DOHH2 (cell line): ENCODE data around the gene DDIAS.

Experiments used
- EZH2phosphoT487 ChIP-seq: fragments of 200-600 bp; sonication (generic); IDR thresholded peaks from 2 replicates; pipeline ENCODE4 v1.6.1; 2017; ENCODE audit warnings: borderline replicate concordance, mild to moderate bottlenecking, antibody characterized with exemption, low read length, moderate library complexity, mixed read lengths
- TF ChIP-seq, protein P1 (sequence below): fragments of 200-600 bp; sonication (generic); IDR thresholded peaks from one replicate; pipeline ENCODE4 v1.5.1; 2014; ENCODE audit warnings: antibody characterized with exemption, mild to moderate bottlenecking, low read depth, low read length; ENCODE audit not compliant: poor library complexity, severe bottlenecking

DNA sequence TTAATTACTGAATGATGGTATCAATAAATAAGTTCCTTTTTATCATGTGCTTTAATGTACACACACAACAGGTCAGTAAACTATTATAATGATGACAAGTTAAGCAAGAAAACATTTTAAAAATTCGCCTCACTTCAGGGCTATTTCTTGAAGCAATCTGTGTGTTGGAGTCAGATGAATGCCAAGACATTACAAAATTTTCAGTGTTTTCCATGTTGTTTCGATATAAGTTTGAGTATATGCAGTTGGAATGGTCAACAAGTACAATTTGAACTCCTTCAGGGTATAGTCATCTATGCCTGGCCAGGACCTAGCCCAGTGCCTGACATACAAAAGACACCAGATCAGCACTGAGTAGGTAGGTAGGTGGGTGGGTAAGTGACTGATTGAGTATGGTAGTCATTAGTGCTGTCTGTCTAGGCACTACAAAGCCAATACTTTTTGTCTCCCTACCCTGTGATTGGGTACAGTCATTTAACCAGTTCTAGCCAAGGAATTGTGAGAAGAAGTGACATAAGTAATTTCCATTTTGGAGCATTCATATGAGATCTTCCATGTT, 8.8 kb upstream of the DDIAS start:
- TF ChIP-seq, protein P1, sequence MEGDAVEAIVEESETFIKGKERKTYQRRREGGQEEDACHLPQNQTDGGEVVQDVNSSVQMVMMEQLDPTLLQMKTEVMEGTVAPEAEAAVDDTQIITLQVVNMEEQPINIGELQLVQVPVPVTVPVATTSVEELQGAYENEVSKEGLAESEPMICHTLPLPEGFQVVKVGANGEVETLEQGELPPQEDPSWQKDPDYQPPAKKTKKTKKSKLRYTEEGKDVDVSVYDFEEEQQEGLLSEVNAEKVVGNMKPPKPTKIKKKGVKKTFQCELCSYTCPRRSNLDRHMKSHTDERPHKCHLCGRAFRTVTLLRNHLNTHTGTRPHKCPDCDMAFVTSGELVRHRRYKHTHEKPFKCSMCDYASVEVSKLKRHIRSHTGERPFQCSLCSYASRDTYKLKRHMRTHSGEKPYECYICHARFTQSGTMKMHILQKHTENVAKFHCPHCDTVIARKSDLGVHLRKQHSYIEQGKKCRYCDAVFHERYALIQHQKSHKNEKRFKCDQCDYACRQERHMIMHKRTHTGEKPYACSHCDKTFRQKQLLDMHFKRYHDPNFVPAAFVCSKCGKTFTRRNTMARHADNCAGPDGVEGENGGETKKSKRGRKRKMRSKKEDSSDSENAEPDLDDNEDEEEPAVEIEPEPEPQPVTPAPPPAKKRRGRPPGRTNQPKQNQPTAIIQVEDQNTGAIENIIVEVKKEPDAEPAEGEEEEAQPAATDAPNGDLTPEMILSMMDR = no peak
- no peak for TF ChIP-seq EZH2phosphoT487
